HG02571 (cell line): ENCODE results near the gene CLCNKA.
"Not testable (repeated sequence)": the region's sequence is repeated elsewhere in the genome, so short reads cannot be mapped to it uniquely, and the experiment has no call there.

Source experiments
- ATAC-seq: cut with Tn5 transposase; IDR thresholded peaks from one replicate; pipeline ENCODE4 v1.9.1; 2021; ENCODE audit warnings: mild to moderate bottlenecking, moderate library complexity; ENCODE audit not compliant: unreplicated experiment

Gene CLCNKA

DNA sequence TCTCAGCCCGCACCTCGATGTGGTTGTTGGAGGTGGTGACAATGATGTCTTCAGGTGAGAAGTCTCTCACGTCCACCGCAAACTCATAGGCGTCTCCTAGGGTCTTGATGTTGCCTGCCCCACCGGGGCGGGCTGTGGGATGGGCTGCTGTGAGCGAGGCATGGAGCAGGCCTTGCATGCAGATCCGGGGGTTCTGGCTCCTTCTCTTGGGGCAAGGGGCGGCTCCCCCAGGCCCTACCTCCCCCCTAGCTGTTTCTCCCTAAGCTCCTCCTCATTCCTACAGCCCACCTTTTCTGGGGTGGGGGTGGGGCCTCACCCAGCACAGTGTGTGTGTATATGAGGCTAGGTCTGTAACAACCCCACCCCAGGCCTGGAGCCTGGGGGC is 4.8 kb upstream of the CLCNKA start:
- ATAC-seq, result no peak

DNA sequence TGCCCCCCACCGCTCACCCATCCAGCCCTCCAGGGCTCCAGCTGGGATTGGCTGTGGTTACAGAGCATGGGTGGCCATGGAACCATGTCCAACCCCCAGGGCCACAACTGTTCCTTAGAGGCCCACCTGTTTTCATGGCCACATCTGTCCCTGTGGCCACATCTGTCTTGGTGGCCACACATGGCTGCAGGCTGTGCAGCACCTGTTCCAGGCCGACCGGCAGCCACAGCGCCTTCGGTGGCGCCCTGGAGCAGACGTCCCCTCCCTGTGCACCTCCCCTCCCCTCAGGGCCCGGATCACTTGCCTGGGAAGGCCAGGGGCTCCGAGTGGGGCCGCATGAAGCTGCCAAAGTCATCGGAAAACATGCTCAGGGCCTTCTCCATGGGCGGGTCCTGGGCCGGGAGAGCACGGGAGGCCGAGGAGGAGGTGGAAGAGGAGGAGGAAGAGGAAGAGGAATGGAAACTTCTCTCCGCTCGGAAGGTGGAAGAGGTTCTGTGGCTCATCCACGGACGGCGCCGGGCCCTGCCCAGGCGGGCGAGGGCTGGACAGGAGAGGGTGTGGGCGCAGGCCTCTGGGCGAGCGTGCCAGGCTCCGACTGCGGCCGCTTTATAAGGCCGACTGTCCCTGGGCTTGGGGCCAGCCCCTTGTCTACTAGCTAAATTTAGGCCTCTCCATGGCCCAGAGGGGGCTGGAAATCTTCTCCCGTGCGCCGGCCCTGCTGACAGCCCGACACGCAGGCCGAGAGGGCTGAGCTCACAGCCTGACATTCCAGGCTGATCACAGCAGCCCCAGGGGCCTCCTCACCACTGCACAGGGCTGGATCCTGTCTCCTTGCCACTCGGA is 4.2 kb upstream of the CLCNKA start, which contains the start of gene HSPB7:
Gene HSPB7 (minus strand): TSS at position 583 of the 843 bp plus-strand sequence. CDS start 80 bp downstream, at position 503.
- no peak for ATAC-seq

GRCh38 chr1:16018308-16018707 is 3.5 kb upstream of the CLCNKA start:
- ATAC-seq, result no peak

GRCh38 chr1:16018749-16019643 is 2.8 kb upstream of the CLCNKA start:
- ATAC-seq, result no peak

DNA sequence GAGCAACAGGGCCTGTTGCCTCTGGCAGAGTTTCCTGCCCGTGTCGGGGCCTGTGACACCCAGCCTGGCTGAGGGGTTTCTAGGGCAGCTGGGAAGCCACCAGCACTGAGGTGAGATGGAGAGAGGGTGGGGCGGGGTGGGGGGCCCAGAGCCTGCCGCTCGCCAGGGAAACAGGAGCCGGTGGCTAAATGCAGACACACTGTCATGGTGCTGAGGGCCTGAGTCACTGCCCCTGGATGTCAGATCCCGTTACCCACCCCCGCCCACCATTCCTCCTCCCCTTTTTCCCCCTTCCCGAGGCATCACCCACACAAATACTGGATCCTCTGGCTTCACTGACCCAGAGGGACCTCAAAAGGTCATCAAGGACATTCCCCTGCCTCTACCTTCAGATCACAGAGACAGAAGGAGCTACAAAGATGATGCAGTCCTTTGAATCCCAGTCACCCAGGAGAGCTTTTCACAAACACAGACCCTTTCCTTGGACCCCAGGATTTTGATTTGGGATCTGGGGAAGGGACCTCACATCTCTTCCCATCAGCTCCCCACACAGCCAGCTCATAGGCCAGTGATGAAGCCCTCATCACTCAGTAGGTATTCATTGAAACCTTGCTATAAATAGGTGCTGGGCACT is 2.1 kb upstream of the CLCNKA start:
- ATAC-seq, result no peak

DNA sequence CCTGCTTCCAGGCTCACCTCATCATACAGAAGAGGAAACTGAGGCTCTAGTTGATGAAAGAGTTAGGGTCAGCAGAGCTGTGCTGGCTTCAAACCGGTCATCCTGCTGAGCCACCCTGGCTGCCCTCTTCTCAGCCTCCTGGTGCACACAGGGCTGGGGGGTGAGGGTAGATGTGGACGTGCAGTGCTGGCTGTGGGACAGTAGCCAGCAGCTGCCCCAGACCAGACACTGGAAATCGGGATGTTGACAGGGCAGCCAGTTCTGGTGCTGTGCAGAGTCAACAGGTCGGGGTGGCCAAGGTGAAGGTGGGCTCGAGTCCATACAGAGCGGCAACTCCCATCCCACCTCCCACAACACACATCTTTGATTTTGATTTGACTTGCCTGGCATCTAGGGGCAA is 1.5 kb upstream of the CLCNKA start:
- ATAC-seq, result no peak

GRCh38 chr1:16020878-16021277 is 958 bp upstream of the CLCNKA start:
- ATAC-seq, result not testable (repeated sequence)

- no peak for ATAC-seq
Observed at GRCh38 chr1:16022393-16022792, 557 bp downstream of the CLCNKA start.

DNA sequence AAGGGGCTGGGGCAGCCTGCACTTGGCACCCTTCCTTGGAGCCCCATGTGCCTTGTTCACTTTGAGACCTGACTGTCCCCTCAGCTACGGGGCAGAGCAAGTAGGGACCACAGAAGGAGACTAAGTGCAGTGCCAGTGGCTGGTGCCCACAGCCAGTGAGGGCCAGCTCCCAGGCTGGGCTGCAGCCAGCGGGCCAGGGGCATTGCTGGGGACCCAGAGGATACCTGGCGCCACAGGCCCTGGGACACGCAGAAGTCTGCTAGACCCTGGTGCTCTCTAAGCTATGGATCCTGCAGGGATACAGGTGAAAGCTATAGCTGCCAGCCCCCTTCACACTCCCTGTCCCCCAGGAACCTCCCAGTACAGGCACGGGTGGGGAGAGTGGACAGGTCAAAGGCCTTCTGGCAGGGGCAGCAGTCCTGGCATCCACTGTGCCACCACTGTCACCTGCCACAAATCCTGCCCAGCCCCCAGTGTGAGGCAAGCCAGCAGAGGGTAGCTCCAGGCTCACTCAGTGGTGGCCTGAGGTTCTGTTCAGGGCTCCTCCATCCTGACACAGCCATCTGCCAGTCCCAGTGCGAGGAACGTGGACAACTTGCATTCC is 1.3 kb downstream of the CLCNKA start:
- no peak for ATAC-seq

- ATAC-seq, result not testable (repeated sequence)
Observed at GRCh38 chr1:16026302-16026701, 4.5 kb downstream of the CLCNKA start.

GRCh38 chr1:16026723-16027484 is 5.1 kb downstream of the CLCNKA start:
- ATAC-seq, result no peak

DNA sequence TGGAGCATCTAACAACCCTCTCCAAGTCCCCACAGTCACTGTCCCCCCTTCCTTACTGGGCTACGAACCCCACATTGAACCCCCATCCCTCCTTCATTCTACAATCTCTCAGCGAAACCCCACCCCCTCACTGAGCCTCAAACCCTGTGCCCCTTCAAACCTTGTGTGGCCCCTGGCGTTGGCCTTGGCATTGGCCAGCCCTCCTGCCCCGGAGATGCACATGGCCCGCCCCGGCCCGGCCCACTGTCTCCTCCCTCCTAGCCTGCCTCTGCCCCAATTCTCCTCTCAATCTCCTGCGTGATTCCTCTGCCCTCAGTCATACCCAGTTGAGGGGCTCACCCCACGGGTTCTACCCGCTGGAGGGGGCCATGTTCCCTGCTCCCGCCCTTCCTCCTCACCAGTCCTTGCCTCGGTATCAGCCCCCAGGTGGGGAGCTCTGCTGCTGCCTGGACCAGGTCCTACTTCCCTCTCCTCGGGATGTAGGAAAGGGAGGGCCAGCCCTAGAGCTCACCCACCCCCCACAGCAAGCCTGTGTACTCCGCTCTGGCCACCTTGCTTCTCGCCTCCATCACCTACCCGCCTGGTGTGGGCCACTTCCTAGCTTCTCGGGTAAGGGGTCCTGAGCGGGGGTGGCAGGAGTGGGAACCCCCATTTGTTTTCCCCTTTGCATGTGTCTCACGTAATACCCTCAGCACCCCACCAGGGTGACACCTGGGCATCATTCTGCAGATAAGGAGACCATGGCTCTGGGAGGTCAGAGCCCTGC is 6.6 kb downstream of the CLCNKA start:
- ATAC-seq, result no peak

GRCh38 chr1:16029003-16029268 is 7.1 kb downstream of the CLCNKA start:
- not testable (repeated sequence) for ATAC-seq

GRCh38 chr1:16029288-16029687 is 7.5 kb downstream of the CLCNKA start:
- no peak for ATAC-seq

- no peak for ATAC-seq
Observed at GRCh38 chr1:16031551-16031950, 9.7 kb downstream of the CLCNKA start.

DNA sequence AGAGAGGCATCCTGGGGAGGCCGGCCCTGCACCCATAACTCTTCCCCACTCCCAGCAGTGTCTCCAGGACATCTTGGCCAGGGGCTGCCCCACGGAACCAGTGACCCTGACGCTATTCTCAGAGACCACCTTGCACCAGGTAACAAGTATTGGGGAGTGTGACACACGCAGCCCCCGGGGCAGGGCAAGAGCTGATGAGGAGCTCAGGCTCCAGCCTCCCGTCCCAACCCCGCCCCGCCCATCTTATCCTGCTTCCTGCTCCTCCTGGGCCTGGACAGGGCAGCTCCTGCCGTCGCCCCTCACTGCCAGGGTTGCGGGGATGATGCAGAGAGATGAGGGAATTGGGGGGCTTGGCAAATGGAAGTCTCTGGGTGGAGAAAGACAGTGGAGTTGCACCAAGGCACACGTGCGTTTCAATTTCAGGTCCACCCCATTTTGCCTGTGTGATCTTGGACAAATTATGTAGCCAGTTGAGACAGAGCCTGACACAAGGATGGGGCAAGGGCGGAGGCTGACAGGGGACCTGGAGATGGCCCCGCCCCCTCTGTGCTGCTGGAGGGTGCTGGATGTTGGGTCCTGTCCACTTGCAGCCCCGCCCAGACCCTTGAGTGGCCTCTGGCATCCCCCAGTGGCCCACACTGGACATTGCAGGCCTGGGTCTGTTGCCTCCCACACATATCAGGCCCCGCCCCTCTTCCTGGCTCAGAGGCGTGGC is 10.7 kb downstream of the CLCNKA start:
- ATAC-seq, result no peak

- ATAC-seq, result not testable (repeated sequence)
Observed at GRCh38 chr1:16033103-16033632, 11.3 kb downstream of the CLCNKA start.

DNA sequence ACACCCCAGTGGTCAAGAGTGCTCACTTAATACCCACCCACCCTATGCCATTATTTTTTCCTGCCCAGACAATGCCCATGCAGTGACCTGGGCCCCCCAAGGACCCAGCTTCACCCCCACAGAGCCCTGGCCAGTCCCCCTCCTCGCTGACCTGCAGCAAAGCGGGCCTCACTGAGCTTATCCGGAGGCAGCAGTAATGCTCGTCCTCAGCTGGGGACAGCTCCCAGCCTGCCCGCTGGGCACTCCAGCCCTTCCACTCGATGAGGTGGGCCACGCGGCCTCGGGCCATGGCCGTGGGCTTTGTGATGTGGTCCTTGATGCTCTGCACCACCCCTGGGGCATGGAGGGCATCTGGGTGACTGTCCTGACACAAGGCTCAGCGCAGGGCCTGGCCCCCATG is 14.6 kb downstream of the CLCNKA start:
- not testable (repeated sequence) for ATAC-seq

GRCh38 chr1:16038620-16038912 is 16.7 kb downstream of the CLCNKA start:
- ATAC-seq, result no peak
